GM12878 (cell line): ENCODE measurements around the gene STAB2. TPM values are rescaled to one million over a fixed set of nuclear protein-coding genes. Genes with fewer than 3 reads are reported as not detected.
"Not testable (repeated sequence)": the region's sequence is repeated elsewhere in the genome, so short reads cannot be mapped to it uniquely, and the experiment has no call there.

ENCODE experiments used
- ATAC-seq: fragments of 200-7000 bp; cut with Tn5 transposase; 3 replicates; pipeline ENCODE4 v1.9.1; 2020; ENCODE audit warnings: mild to moderate bottlenecking, moderate library complexity
- BruUV-seq: library from RNA; stranded (reverse); fragments of 400-500 nt; replicated peaks from 2 replicates; lab custom pipeline; 2021; lab: Mats Ljungman, UMichigan
- CTCF ChIA-PET: fragments of 300-600 bp; sonication (Branson Sonifier 250); formaldehyde crosslinking; extraction: SDS; loops from one replicate; lab custom pipeline; 2021; ENCODE audit warnings: inconsistent platforms; lab: Yijun Ruan, JAX
- POLR2A ChIA-PET: fragments of 350-600 bp; formaldehyde crosslinking; extraction: SDS; loops from one replicate; lab custom pipeline; 2021; ENCODE audit warnings: inconsistent platforms; lab: Charles Lee
- RAD21 ChIA-PET: fragments of 300-600 bp; sonication (Branson Sonifier 250); formaldehyde crosslinking; loops from one replicate; lab custom pipeline; 2023; ENCODE audit warnings: antibody characterized with exemption; ENCODE audit not compliant: unreplicated experiment; lab: Charles Lee
- SMC1A ChIA-PET: fragments of 300-600 bp; sonication (Branson Sonifier 250); formaldehyde crosslinking; loops from one replicate; lab custom pipeline; 2023; ENCODE audit not compliant: unreplicated experiment, uncharacterized antibody; lab: Charles Lee
- DNase-seq: peaks from one replicate; pipeline ENCODE4 v3.0.0-alpha.2; 2011; ENCODE audit warnings: low read depth, low spot score
- FAIRE-seq: peaks from 3 replicates; lab custom pipeline; 2011; peaks lifted over from hg19 to GRCh38; lab: Jason Lieb, UNC
- H2AFZ ChIP-seq: 2 replicates; pipeline ENCODE4 v1.6.0; 2011; ENCODE audit warnings: low read depth, low read length, control low read depth; ENCODE audit not compliant: control insufficient read depth
- H3K27ac ChIP-seq: 2 replicates; pipeline ENCODE4 v1.5.1; 2011; ENCODE audit warnings: control low read depth; ENCODE audit not compliant: control insufficient read depth, insufficient read depth
- H3K27me3 ChIP-seq, 2 experiments: replicated peaks in 1 of 2; 2 replicates each; pipeline versions ENCODE4 v1.6.0 to v1.6.1; 2011; ENCODE audit warnings: low read length in 1 of 2; ENCODE audit not compliant: control insufficient read depth in 2 of 2, insufficient read depth in 2 of 2
- H3K36me3 ChIP-seq, 2 experiments: 2 replicates each; pipeline ENCODE4 v1.5.1; 2011; ENCODE audit warnings: low read length in 1 of 2; ENCODE audit not compliant: control insufficient read depth in 2 of 2, insufficient read depth in 2 of 2
- H3K4me1 ChIP-seq: 2 replicates; pipeline ENCODE4 v1.6.1; 2011; ENCODE audit warnings: mild to moderate bottlenecking, low read length, moderate library complexity, mixed read lengths; ENCODE audit not compliant: control insufficient read depth, insufficient read depth
- H3K4me2 ChIP-seq: 2 replicates; pipeline ENCODE4 v1.6.0; 2011; ENCODE audit warnings: control low read depth; ENCODE audit not compliant: control insufficient read depth, insufficient read depth
- H3K4me3 ChIP-seq: fragments of 200-600 bp; sonication (generic); 2 replicates; pipeline ENCODE4 v1.5.1; 2016
- H3K79me2 ChIP-seq: 2 replicates; pipeline ENCODE4 v1.6.0; 2011; ENCODE audit warnings: low read length; ENCODE audit not compliant: control insufficient read depth, insufficient read depth
- H3K9ac ChIP-seq: 2 replicates; pipeline ENCODE4 v1.8.0; 2011; ENCODE audit warnings: low read length, control low read depth, mixed read lengths; ENCODE audit not compliant: control insufficient read depth, insufficient read depth
- H3K9me3 ChIP-seq: replicated peaks from 3 replicates; pipeline ENCODE4 v1.5.1; 2011; ENCODE audit warnings: mild to moderate bottlenecking, low read length; ENCODE audit not compliant: control insufficient read depth, insufficient read depth
- H4K20me1 ChIP-seq: 2 replicates; pipeline ENCODE4 v1.6.0; 2011; ENCODE audit not compliant: control insufficient read depth, insufficient read depth
- BHLHE40 ChIP-seq, 2 experiments: fragments of 450-650 bp in 1 of 2; IDR thresholded peaks; 2 replicates each; pipeline ENCODE4 v1.6.1; 2011 to 2017; ENCODE audit warnings: low read depth in 2 of 2, borderline replicate concordance in 1 of 2, improper control_type of control experiment in 1 of 2, low read length in 1 of 2, mild to moderate bottlenecking in 1 of 2
- HDAC2 ChIP-seq: fragments of 200-600 bp; sonication (generic); IDR thresholded peaks from 2 replicates; pipeline ENCODE4 v1.6.1; 2017
- KDM1A ChIP-seq: fragments of 200-600 bp; sonication (generic); IDR thresholded peaks from 2 replicates; pipeline ENCODE4 v1.6.1; 2016; ENCODE audit warnings: borderline replicate concordance
- NFYB ChIP-seq: IDR thresholded peaks from 2 replicates; pipeline ENCODE4 v1.6.1; 2011; ENCODE audit warnings: low read depth, mild to moderate bottlenecking, low read length, improper control_type of control experiment, moderate library complexity; ENCODE audit not compliant: insufficient read depth
- SIN3A ChIP-seq: IDR thresholded peaks from 2 replicates; pipeline ENCODE4 v1.6.1; 2012; ENCODE audit warnings: low read depth, low read length, improper control_type of control experiment
- SKIL ChIP-seq: fragments of 450-650 bp; IDR thresholded peaks from 2 replicates; pipeline ENCODE4 v1.6.1; 2017; ENCODE audit warnings: mild to moderate bottlenecking, low read depth, inconsistent platforms; ENCODE audit not compliant: poor library complexity, severe bottlenecking
- TCF7 ChIP-seq: IDR thresholded peaks from 2 replicates; pipeline ENCODE4 v1.6.1; 2014; ENCODE audit warnings: antibody characterized with exemption, borderline replicate concordance
- ZNF217 ChIP-seq: fragments of 450-650 bp; IDR thresholded peaks from 2 replicates; pipeline ENCODE4 v1.6.1; 2017; ENCODE audit warnings: antibody characterized with exemption, mild to moderate bottlenecking
- WGBS: methylation state at CpG from one replicate; pipeline ENCODE4 v1.1.6; 2016; ENCODE audit warnings: low lambda C conversion rate; ENCODE audit not compliant: insufficient replicate concordance, insufficient coverage; ENCODE audit errors: missing lambda C conversion rate; 5-methylcytosine and 5-hydroxymethylcytosine counted together
- in situ Hi-C: fragments of 300-500 bp; cut with MboI; formaldehyde crosslinking; loops from 9 replicates; pipeline ENCODE4 v1.14.3; 2018; ENCODE audit warnings: mixed read lengths
- intact Hi-C: fragments of 100-400 bp; cut with micrococcal nuclease; formaldehyde crosslinking; loops from one replicate; pipeline ENCODE4 v1.14.2; 2022; ENCODE audit not compliant: unreplicated experiment
- polyA plus RNA-seq, 11 experiments: library from polyadenylated mRNA; depleted of rRNA in 4 of 11; unstranded in 6 of 11; stranded (reverse) in 5 of 11; fragments of >200 nt; fragmentation: Nextera tagmentation in 4 of 11; fragmentation: Illumina TruSeq in 1 of 11; extraction: Ambion mirVana in 4 of 11; extraction: Trizol in 1 of 11; gene quantifications; 1 replicate in 1 of 11; 2 replicates in 10 of 11; pipeline versions ENCODE4 v1.2.1 to v1.2.3, GENCODE V29; 2011 to 2016; ENCODE audit warnings: inconsistent platforms in 2 of 11, missing spikeins in 2 of 11, low read depth in 1 of 11
- total RNA-seq, 4 experiments: library from RNA; depleted of rRNA in 3 of 4; stranded (reverse); fragments of >200 nt in 3 of 4; fragmentation: Illumina TruSeq in 1 of 4; extraction: Trizol in 1 of 4; gene quantifications; 2 replicates each; pipeline versions ENCODE4 v1.2.1 to v1.2.3, GENCODE V29; 2013 to 2021

Gene STAB2
- total and polyA plus RNA-seq, 10 of the 15 experiments (the other 5 are each of a cell fraction or from before 2014, with no cell fraction given): 0.37 TPM; not detected in 9

- CTCF ChIA-PET: no interaction called here
- DNase-seq (no peak), FAIRE-seq (no peak)
Measured at GRCh38 chr12:103652808-103653207, 65.7 kb downstream of the STAB2 start.

GRCh38 chr12:103653568-103654173 is 66.6 kb downstream of the STAB2 start:
- BruUV-seq, in situ Hi-C loops, H3K9me3 ChIP-seq, DNase-seq, H3K4me1 ChIP-seq, RAD21 ChIA-PET, H4K20me1 ChIP-seq, H3K79me2 ChIP-seq, ATAC-seq, H3K4me3 ChIP-seq, SMC1A ChIA-PET, H3K27me3 ChIP-seq, POLR2A ChIA-PET, H3K9ac ChIP-seq, CTCF ChIA-PET, H3K4me2 ChIP-seq, intact Hi-C loops, H2AFZ ChIP-seq, H3K27ac ChIP-seq, H3K36me3 ChIP-seq, FAIRE-seq: not testable (repeated sequence)
- 0% methylated on average over 3 of the region's 3 CpGs for WGBS

More at GRCh38 chr12:103652808-103653207, 65.7 kb downstream of the STAB2 start:
- Histone ChIP-seq H3K4me1 (no peaks in the 10 kb centered on the region), H3K36me3 (no peaks in the 10 kb centered on the region), H3K4me2 (no peak overlapping the region), H4K20me1 (no peaks in the 10 kb centered on the region), H2AFZ (no peak overlapping the region), H3K79me2 (no peaks in the 10 kb centered on the region), H3K27ac (no peak overlapping the region), H3K9ac (no peak overlapping the region), H3K4me3 (no peak overlapping the region), H3K9me3 (no peaks in the 10 kb centered on the region), H3K27me3 (no peaks in the 10 kb centered on the region; a peak in 2 of 4 replicates)
- ChIA-PET RAD21 (no interaction called here), SMC1A (no interaction called here), POLR2A (no interaction called here)
- in situ Hi-C loops (no loop called here), intact Hi-C loops (no loop called here)
- ATAC-seq: no peak
- TF ChIP-seq HDAC2 (no peak), NFYB (no peak), SKIL (no peak), KDM1A (no peak), TCF7 (no peak), ZNF217 (no peak), BHLHE40 (IDR thresholded peaks at IDR 0.05; ENCODE audit: borderline replicate concordance in 1 of 2, low read depth in 2 of 2, low read length in 1 of 2) (no peak), SIN3A (no peak)
- no TSS peak for BruUV-seq
